ENCODE results near the gene TOR1B. TPM values are rescaled to one million over a fixed set of nuclear protein-coding genes. Genes with fewer than 3 reads are reported as not detected.

The TOR1B gene
- total and polyA plus RNA-seq, 4 donors = 12.8 to 31.9 (median 17.8) TPM

DNA sequence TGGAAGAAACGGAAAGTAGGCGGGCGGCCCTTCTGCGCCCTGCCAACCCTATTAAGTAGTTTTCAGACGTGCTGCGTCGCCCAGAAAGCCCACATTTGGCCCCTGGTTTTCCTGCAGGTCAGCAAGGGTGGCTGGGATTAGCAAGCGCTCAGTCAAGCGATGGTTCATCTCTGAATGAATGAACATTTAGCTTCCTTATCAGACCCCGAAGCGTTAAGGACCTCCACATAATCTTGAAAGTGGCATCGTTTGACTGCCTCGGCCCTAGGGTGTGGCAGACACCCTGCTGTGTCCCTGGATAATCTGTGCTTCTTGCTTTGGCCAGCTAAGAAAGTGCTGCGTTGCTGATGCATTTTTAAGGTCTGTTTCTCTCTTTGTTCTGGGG, 684 bp downstream of the TOR1B start:
- peak; percentile 48 for DNase-seq (ENCODE audit: low spot score)
- peak overlapping the region; percentile 69 to 80 (median 71) for H3K4me3 ChIP-seq (ENCODE audit: low read depth in 1 of 3, low read length in 3 of 3)
- TF ChIP-seq, protein P1, sequence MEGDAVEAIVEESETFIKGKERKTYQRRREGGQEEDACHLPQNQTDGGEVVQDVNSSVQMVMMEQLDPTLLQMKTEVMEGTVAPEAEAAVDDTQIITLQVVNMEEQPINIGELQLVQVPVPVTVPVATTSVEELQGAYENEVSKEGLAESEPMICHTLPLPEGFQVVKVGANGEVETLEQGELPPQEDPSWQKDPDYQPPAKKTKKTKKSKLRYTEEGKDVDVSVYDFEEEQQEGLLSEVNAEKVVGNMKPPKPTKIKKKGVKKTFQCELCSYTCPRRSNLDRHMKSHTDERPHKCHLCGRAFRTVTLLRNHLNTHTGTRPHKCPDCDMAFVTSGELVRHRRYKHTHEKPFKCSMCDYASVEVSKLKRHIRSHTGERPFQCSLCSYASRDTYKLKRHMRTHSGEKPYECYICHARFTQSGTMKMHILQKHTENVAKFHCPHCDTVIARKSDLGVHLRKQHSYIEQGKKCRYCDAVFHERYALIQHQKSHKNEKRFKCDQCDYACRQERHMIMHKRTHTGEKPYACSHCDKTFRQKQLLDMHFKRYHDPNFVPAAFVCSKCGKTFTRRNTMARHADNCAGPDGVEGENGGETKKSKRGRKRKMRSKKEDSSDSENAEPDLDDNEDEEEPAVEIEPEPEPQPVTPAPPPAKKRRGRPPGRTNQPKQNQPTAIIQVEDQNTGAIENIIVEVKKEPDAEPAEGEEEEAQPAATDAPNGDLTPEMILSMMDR (IDR thresholded peaks at IDR 0.05; ENCODE audit: low read depth, low read length, missing input control) = no peak
- TF ChIP-seq, protein P2, sequence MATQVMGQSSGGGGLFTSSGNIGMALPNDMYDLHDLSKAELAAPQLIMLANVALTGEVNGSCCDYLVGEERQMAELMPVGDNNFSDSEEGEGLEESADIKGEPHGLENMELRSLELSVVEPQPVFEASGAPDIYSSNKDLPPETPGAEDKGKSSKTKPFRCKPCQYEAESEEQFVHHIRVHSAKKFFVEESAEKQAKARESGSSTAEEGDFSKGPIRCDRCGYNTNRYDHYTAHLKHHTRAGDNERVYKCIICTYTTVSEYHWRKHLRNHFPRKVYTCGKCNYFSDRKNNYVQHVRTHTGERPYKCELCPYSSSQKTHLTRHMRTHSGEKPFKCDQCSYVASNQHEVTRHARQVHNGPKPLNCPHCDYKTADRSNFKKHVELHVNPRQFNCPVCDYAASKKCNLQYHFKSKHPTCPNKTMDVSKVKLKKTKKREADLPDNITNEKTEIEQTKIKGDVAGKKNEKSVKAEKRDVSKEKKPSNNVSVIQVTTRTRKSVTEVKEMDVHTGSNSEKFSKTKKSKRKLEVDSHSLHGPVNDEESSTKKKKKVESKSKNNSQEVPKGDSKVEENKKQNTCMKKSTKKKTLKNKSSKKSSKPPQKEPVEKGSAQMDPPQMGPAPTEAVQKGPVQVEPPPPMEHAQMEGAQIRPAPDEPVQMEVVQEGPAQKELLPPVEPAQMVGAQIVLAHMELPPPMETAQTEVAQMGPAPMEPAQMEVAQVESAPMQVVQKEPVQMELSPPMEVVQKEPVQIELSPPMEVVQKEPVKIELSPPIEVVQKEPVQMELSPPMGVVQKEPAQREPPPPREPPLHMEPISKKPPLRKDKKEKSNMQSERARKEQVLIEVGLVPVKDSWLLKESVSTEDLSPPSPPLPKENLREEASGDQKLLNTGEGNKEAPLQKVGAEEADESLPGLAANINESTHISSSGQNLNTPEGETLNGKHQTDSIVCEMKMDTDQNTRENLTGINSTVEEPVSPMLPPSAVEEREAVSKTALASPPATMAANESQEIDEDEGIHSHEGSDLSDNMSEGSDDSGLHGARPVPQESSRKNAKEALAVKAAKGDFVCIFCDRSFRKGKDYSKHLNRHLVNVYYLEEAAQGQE (IDR thresholded peaks at IDR 0.05) = no peak
- TF ChIP-seq GABPA (IDR thresholded peaks at IDR 0.05 in 1 of 2, conservative IDR thresholded peaks at IDR 0.05 in 1 of 2) = no peak
- TF ChIP-seq, protein P3, sequence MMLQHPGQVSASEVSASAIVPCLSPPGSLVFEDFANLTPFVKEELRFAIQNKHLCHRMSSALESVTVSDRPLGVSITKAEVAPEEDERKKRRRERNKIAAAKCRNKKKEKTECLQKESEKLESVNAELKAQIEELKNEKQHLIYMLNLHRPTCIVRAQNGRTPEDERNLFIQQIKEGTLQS (IDR thresholded peaks at IDR 0.05) = no peak
- TF ChIP-seq YY1 (IDR thresholded peaks at IDR 0.05) = no peak
- TF ChIP-seq RAD21 (IDR thresholded peaks at IDR 0.05) = no peak
- TF ChIP-seq HNF4A (conservative IDR thresholded peaks at IDR 0.05) = no peak
- no peak for TF ChIP-seq SP1 (IDR thresholded peaks at IDR 0.05)
- no peak for TF ChIP-seq RXRA (IDR thresholded peaks at IDR 0.05)
- 2% methylated on average over 14 of the region's 14 CpGs for WGBS
- H3K27ac ChIP-seq (ENCODE audit: low read depth in 1 of 2, low read length in 2 of 2) = peak overlapping the region; percentile 78 to 88
- no peaks in the 10 kb centered on the region for H3K27me3 ChIP-seq (ENCODE audit: control insufficient read depth in 4 of 4, insufficient read depth in 4 of 4, low read length in 3 of 4)
- H3K36me3 ChIP-seq (ENCODE audit: control insufficient read depth in 4 of 4, insufficient read depth in 3 of 4, low read depth in 1 of 4, low read length in 3 of 4) = peaks cover 0 to 7% (median 2%) of the 10 kb centered on the region in 4 donors
- no peaks in the 10 kb centered on the region for H3K9me3 ChIP-seq (ENCODE audit: control insufficient read depth in 4 of 4, low read length in 3 of 4)
- peak overlapping the region; percentile 75 to 79 for H3K9ac ChIP-seq (ENCODE audit: low read depth in 1 of 2, low read length in 2 of 2)
- H3K4me1 ChIP-seq (ENCODE audit: control insufficient read depth in 4 of 4, insufficient read depth in 4 of 4, low read length in 3 of 4) = peaks cover 3 to 9% (median 7%) of the 10 kb centered on the region in 4 donors

DNA sequence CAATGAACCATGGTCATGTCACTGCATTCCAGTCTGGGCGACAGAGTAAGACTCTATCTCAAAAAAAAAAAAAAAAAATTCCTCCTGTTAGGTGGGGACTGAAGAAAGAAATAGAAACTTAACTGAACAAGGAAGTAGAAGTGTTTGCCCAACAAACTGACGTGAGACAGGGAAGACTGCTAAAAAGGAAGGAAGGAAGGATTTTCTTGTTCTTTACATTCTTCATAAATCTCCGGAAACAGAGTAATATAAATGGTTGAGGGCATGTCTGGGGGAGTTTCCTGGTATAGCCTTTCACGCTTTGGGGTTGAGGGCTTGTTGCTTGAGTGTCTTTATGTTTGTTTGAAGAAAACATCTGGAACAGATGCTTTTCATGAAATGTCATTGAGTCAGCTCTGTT, 3.1 kb downstream of the TOR1B start:
- Histone ChIP-seq H3K27me3 (ENCODE audit: control insufficient read depth in 4 of 4, insufficient read depth in 4 of 4, low read length in 3 of 4) (no peaks in the 10 kb centered on the region), H3K4me3 (ENCODE audit: low read depth in 1 of 3, low read length in 3 of 3) (no peak overlapping the region), H3K9me3 (ENCODE audit: control insufficient read depth in 4 of 4, low read length in 3 of 4) (no peaks in the 10 kb centered on the region), H3K9ac (ENCODE audit: low read depth in 1 of 2, low read length in 2 of 2) (no peak overlapping the region), H3K27ac (ENCODE audit: low read depth in 1 of 2, low read length in 2 of 2) (no peak overlapping the region), H3K36me3 (ENCODE audit: control insufficient read depth in 4 of 4, insufficient read depth in 3 of 4, low read depth in 1 of 4, low read length in 3 of 4) (peaks cover 5 to 12% (median 7%) of the 10 kb centered on the region in 4 donors), H3K4me1 (ENCODE audit: control insufficient read depth in 4 of 4, insufficient read depth in 4 of 4, low read length in 3 of 4) (peaks cover 5 to 18% (median 12%) of the 10 kb centered on the region in 4 donors)
- WGBS = 65% methylated on average over 4 of the region's 4 CpGs
- TF ChIP-seq FOXA2 (IDR thresholded peaks at IDR 0.05) (no peak), RAD21 (IDR thresholded peaks at IDR 0.05) (no peak), HNF4G (IDR thresholded peaks at IDR 0.05) (no peak), HNF4A (conservative IDR thresholded peaks at IDR 0.05) (no peak), FOXA1 (IDR thresholded peaks at IDR 0.05) (no peak), TAF1 (conservative IDR thresholded peaks at IDR 0.05) (no peak), RXRA (IDR thresholded peaks at IDR 0.05) (no peak), SP1 (IDR thresholded peaks at IDR 0.05) (no peak), EGR1 (IDR thresholded peaks at IDR 0.05; ENCODE audit: low read depth in 2 of 2) (no peak), JUND (IDR thresholded peaks at IDR 0.05) (no peak), YY1 (IDR thresholded peaks at IDR 0.05) (no peak), NR2F2 (IDR thresholded peaks at IDR 0.05) (no peak)
- TF ChIP-seq, protein P2 (IDR thresholded peaks at IDR 0.05) = no peak
- TF ChIP-seq, protein P3 (IDR thresholded peaks at IDR 0.05) = no peak
- TF ChIP-seq, protein P1 (IDR thresholded peaks at IDR 0.05; ENCODE audit: low read depth, low read length, missing input control) = no peak
- TF ChIP-seq, protein P4, sequence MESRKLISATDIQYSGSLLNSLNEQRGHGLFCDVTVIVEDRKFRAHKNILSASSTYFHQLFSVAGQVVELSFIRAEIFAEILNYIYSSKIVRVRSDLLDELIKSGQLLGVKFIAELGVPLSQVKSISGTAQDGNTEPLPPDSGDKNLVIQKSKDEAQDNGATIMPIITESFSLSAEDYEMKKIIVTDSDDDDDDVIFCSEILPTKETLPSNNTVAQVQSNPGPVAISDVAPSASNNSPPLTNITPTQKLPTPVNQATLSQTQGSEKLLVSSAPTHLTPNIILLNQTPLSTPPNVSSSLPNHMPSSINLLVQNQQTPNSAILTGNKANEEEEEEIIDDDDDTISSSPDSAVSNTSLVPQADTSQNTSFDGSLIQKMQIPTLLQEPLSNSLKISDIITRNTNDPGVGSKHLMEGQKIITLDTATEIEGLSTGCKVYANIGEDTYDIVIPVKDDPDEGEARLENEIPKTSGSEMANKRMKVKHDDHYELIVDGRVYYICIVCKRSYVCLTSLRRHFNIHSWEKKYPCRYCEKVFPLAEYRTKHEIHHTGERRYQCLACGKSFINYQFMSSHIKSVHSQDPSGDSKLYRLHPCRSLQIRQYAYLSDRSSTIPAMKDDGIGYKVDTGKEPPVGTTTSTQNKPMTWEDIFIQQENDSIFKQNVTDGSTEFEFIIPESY (IDR thresholded peaks at IDR 0.05) = no peak
- DNase-seq (ENCODE audit: low spot score) = no peak

Data from liver (tissue), 9 donors.